Mesendoderm (in vitro differentiated cells): ENCODE results near the gene ZNF263.

Experiments
- DNase-seq: peaks from one replicate; pipeline ENCODE4 v3.0.0; 2013
- H2AK5ac ChIP-seq: 2 replicates; pipeline ENCODE4 v1.6.1; 2013; ENCODE audit warnings: low read length, inconsistent platforms
- H2BK120ac ChIP-seq: 2 replicates; pipeline ENCODE4 v1.6.1; 2013; ENCODE audit warnings: low read depth, mild to moderate bottlenecking, low read length, moderate library complexity, mixed read lengths
- H2BK15ac ChIP-seq: replicated peaks from 2 replicates; pipeline ENCODE4 v1.6.1; 2013; ENCODE audit warnings: low read depth, mild to moderate bottlenecking, moderate library complexity
- H2BK5ac ChIP-seq: 2 replicates; pipeline ENCODE4 v1.6.1; 2013; ENCODE audit warnings: low read length, inconsistent platforms
- H3K18ac ChIP-seq: 2 replicates; pipeline ENCODE4 v1.6.1; 2013; ENCODE audit warnings: mild to moderate bottlenecking, low read length, mixed read lengths
- H3K23ac ChIP-seq: one replicate; pipeline ENCODE4 v1.6.1; 2013; ENCODE audit warnings: low read length
- H3K27ac ChIP-seq: 2 replicates; pipeline ENCODE4 v1.5.1; 2013; ENCODE audit warnings: low read depth, mild to moderate bottlenecking, inconsistent platforms, low read length, moderate library complexity
- H3K27me3 ChIP-seq: 2 replicates; pipeline ENCODE4 v1.6.1; 2013; ENCODE audit warnings: low read length, control low read depth, mild to moderate bottlenecking, inconsistent platforms; ENCODE audit not compliant: insufficient read depth, poor library complexity
- H3K36me3 ChIP-seq: 2 replicates; pipeline ENCODE4 v1.6.1; 2013; ENCODE audit warnings: low read length, inconsistent platforms; ENCODE audit not compliant: control insufficient read depth, insufficient read depth
- H3K4ac ChIP-seq: one replicate; pipeline ENCODE4 v1.6.1; 2013; ENCODE audit warnings: low read depth, mild to moderate bottlenecking, low read length, moderate library complexity
- H3K4me1 ChIP-seq: 2 replicates; pipeline ENCODE4 v1.6.1; 2013; ENCODE audit warnings: low read depth, low read length, inconsistent platforms; ENCODE audit not compliant: control insufficient read depth
- H3K4me2 ChIP-seq: 2 replicates; pipeline ENCODE4 v1.6.1; 2013; ENCODE audit warnings: low read length
- H3K4me3 ChIP-seq: 2 replicates; pipeline ENCODE4 v1.5.1; 2013; ENCODE audit warnings: mild to moderate bottlenecking, low read length
- H3K56ac ChIP-seq: one replicate; pipeline ENCODE4 v1.6.1; 2013; ENCODE audit warnings: low read length
- H3K79me1 ChIP-seq: 2 replicates; pipeline ENCODE4 v1.6.1; 2013; ENCODE audit warnings: low read length, inconsistent platforms
- H3K79me2 ChIP-seq: 2 replicates; pipeline ENCODE4 v1.6.1; 2013; ENCODE audit warnings: mild to moderate bottlenecking, low read length; ENCODE audit not compliant: control insufficient read depth, insufficient read depth
- H3K9ac ChIP-seq: 2 replicates; pipeline ENCODE4 v1.6.1; 2013; ENCODE audit warnings: low read length, inconsistent platforms
- H4K5ac ChIP-seq: one replicate; pipeline ENCODE4 v1.6.1; 2013; ENCODE audit warnings: low read length
- H4K8ac ChIP-seq: one replicate; pipeline ENCODE4 v1.6.1; 2013; ENCODE audit warnings: low read depth, mild to moderate bottlenecking, control low read depth, low read length, moderate library complexity
- WGBS: extraction: QIAGEN DNeasy Blood & Tissue Kit; methylation state at CpG from one replicate; pipeline ENCODE4 v1.1.7; 2013; ENCODE audit warnings: low lambda C conversion rate, missing lambda C conversion rate; ENCODE audit not compliant: insufficient coverage; ENCODE audit errors: extremely low coverage; 5-methylcytosine and 5-hydroxymethylcytosine counted together

Gene ZNF263

GRCh38 chr16:3249451-3249850 lies 33.8 kb upstream of the ZNF263 start:
- Histone ChIP-seq H3K18ac (no peak overlapping the region), H3K23ac (no peak overlapping the region), H4K5ac (no peak overlapping the region), H2BK5ac (no peak overlapping the region), H3K79me1 (no peaks in the 10 kb centered on the region), H3K4ac (no peak overlapping the region), H3K9ac (no peak overlapping the region), H3K4me2 (no peak overlapping the region), H2BK120ac (no peak overlapping the region), H3K27me3 (no peaks in the 10 kb centered on the region), H2BK15ac (no peak overlapping the region), H3K36me3 (no peaks in the 10 kb centered on the region), H3K27ac (no peak overlapping the region), H3K79me2 (no peaks in the 10 kb centered on the region), H3K4me3 (no peak overlapping the region), H2AK5ac (no peak overlapping the region), H3K56ac (no peak overlapping the region), H4K8ac (no peak overlapping the region), H3K4me1 (no peaks in the 10 kb centered on the region)
- WGBS, result no CpG with 5 or more reads among the region's 14 CpGs
- DNase-seq, result no peak

GRCh38 chr16:3252967-3253366 lies 30.3 kb upstream of the ZNF263 start:
- no CpG with 5 or more reads among the region's 4 CpGs for WGBS
- Histone ChIP-seq H3K79me1 (no peaks in the 10 kb centered on the region), H3K56ac (no peak overlapping the region), H3K36me3 (no peaks in the 10 kb centered on the region), H3K4me3 (no peak overlapping the region), H2BK15ac (no peak overlapping the region), H2BK120ac (no peak overlapping the region), H3K18ac (no peak overlapping the region), H3K4me2 (no peak overlapping the region), H3K23ac (no peak overlapping the region), H3K27me3 (no peaks in the 10 kb centered on the region), H2AK5ac (no peak overlapping the region), H3K9ac (no peak overlapping the region), H3K4ac (no peak overlapping the region), H3K27ac (no peak overlapping the region), H3K4me1 (no peaks in the 10 kb centered on the region), H4K8ac (no peak overlapping the region), H3K79me2 (no peaks in the 10 kb centered on the region), H2BK5ac (no peak overlapping the region), H4K5ac (no peak overlapping the region)
- DNase-seq, result no peak

- H3K4me3 ChIP-seq, result no peak overlapping the region
- no peak for DNase-seq
- no peaks in the 10 kb centered on the region for H3K4me1 ChIP-seq
- no peaks in the 10 kb centered on the region for H3K79me1 ChIP-seq
- no peak overlapping the region for H2AK5ac ChIP-seq
- H2BK120ac ChIP-seq, result no peak overlapping the region
- H2BK15ac ChIP-seq, result no peak overlapping the region
- no peak overlapping the region for H3K23ac ChIP-seq
- no peak overlapping the region for H3K27ac ChIP-seq
- no peaks in the 10 kb centered on the region for H3K79me2 ChIP-seq
- no peaks in the 10 kb centered on the region for H3K36me3 ChIP-seq
- no peak overlapping the region for H3K9ac ChIP-seq
- no peak overlapping the region for H3K4ac ChIP-seq
- no peak overlapping the region for H3K4me2 ChIP-seq
- no peaks in the 10 kb centered on the region for H3K27me3 ChIP-seq
- no CpG with 5 or more reads among the region's 35 CpGs for WGBS
- no peak overlapping the region for H3K56ac ChIP-seq
- H4K5ac ChIP-seq, result no peak overlapping the region
- no peak overlapping the region for H4K8ac ChIP-seq
- H3K18ac ChIP-seq, result no peak overlapping the region
- no peak overlapping the region for H2BK5ac ChIP-seq
Observed at GRCh38 chr16:3254309-3254708, 29.0 kb upstream of the ZNF263 start.

GRCh38 chr16:3256146-3256865 lies 27.0 kb upstream of the ZNF263 start, which contains the start of gene MEFV:
Gene MEFV, minus strand, starts transcription at chr16:3256633. Its CDS starts 46 bp downstream, at chr16:3256587.
- no peak within 1 kb of the TSS for H2AK5ac ChIP-seq
- H3K27ac ChIP-seq, result no peak within 1 kb of the TSS
- no peaks in the 10 kb centered on the region for H3K36me3 ChIP-seq
- no peak within 1 kb of the TSS for H3K9ac ChIP-seq
- no peaks in the 10 kb centered on the region for H3K27me3 ChIP-seq
- no peak within 1 kb of the TSS for H4K5ac ChIP-seq
- H2BK15ac ChIP-seq, result no peak within 1 kb of the TSS
- H3K79me1 ChIP-seq, result no peaks in the 10 kb centered on the region
- no peak within 1 kb of the TSS for H3K18ac ChIP-seq
- DNase-seq, result no peak
- no peak within 1 kb of the TSS for H4K8ac ChIP-seq
- no peak within 1 kb of the TSS for H2BK120ac ChIP-seq
- no peak within 1 kb of the TSS for H3K4me3 ChIP-seq
- H2BK5ac ChIP-seq, result no peak within 1 kb of the TSS
- H3K79me2 ChIP-seq, result no peaks in the 10 kb centered on the region
- H3K4me1 ChIP-seq, result no peaks in the 10 kb centered on the region
- H3K56ac ChIP-seq, result no peak within 1 kb of the TSS
- H3K4me2 ChIP-seq, result no peak within 1 kb of the TSS
- no peak within 1 kb of the TSS for H3K4ac ChIP-seq
- no CpG with 5 or more reads among the region's 14 CpGs for WGBS
- no peak within 1 kb of the TSS for H3K23ac ChIP-seq

- no peak for DNase-seq
- Histone ChIP-seq H3K9ac (no peak overlapping the region), H3K4me1 (no peaks in the 10 kb centered on the region), H4K5ac (no peak overlapping the region), H4K8ac (no peak overlapping the region), H3K27me3 (no peaks in the 10 kb centered on the region), H2BK5ac (no peak overlapping the region), H3K23ac (no peak overlapping the region), H3K36me3 (no peaks in the 10 kb centered on the region), H3K56ac (no peak overlapping the region), H3K79me1 (no peaks in the 10 kb centered on the region), H3K27ac (no peak overlapping the region), H2AK5ac (no peak overlapping the region), H3K4ac (no peak overlapping the region), H3K4me3 (no peak overlapping the region), H2BK15ac (no peak overlapping the region), H3K79me2 (no peaks in the 10 kb centered on the region), H2BK120ac (no peak overlapping the region), H3K4me2 (no peak overlapping the region), H3K18ac (no peak overlapping the region)
- no CpG with 5 or more reads among the region's 9 CpGs for WGBS
Observed at GRCh38 chr16:3256866-3257465, 26.3 kb upstream of the ZNF263 start.
